HL-60/S4 treated with phorbol 12-myristate 13-acetate at 8.2 ng/mL for 4 days and 3 days (cell line): ENCODE measurements around the gene TSPAN11.

Experiments used
- in situ Hi-C: fragments of 300-500 bp; cut with MboI; formaldehyde crosslinking; loops from 2 replicates; pipeline ENCODE4 v1.15.0; 2022; ENCODE audit warnings: low sequenced_read_pairs

TSPAN11 gene

GRCh38 chr12:30959110-30959710, 32.7 kb downstream of the TSPAN11 start:
- in situ Hi-C loops = no loop called here

- in situ Hi-C loops = no loop called here
Observed at GRCh38 chr12:30959778-30960177, 33.2 kb downstream of the TSPAN11 start.

GRCh38 chr12:30961030-30961429, 34.5 kb downstream of the TSPAN11 start:
- in situ Hi-C loops = no loop called here

- in situ Hi-C loops = no loop called here
Observed at GRCh38 chr12:30962047-30962446, 35.5 kb downstream of the TSPAN11 start.

GRCh38 chr12:30963709-30964564, 37.4 kb downstream of the TSPAN11 start:
- in situ Hi-C loops = no loop called here

GRCh38 chr12:30964896-30965612, 38.5 kb downstream of the TSPAN11 start:
- in situ Hi-C loops = no loop called here

- in situ Hi-C loops = no loop called here
Observed at GRCh38 chr12:30965613-30965985, 39.1 kb downstream of the TSPAN11 start.

- in situ Hi-C loops = no loop called here
Observed at GRCh38 chr12:30967026-30967425, 40.5 kb downstream of the TSPAN11 start.

- in situ Hi-C loops = no loop called here
Observed at GRCh38 chr12:30968211-30968610, 41.7 kb downstream of the TSPAN11 start.

- in situ Hi-C loops = no loop called here
Observed at GRCh38 chr12:30969006-30969405, 42.5 kb downstream of the TSPAN11 start.

GRCh38 chr12:30969606-30970395, 43.3 kb downstream of the TSPAN11 start:
- in situ Hi-C loops = no loop called here

- in situ Hi-C loops = no loop called here
Observed at GRCh38 chr12:30970559-30971197, 44.1 kb downstream of the TSPAN11 start.

- in situ Hi-C loops = no loop called here
Observed at GRCh38 chr12:30972035-30972434, 45.5 kb downstream of the TSPAN11 start.

- in situ Hi-C loops = no loop called here
Observed at GRCh38 chr12:30973175-30973574, 46.6 kb downstream of the TSPAN11 start.

- in situ Hi-C loops = no loop called here
Observed at GRCh38 chr12:30973830-30974229, 47.3 kb downstream of the TSPAN11 start.

GRCh38 chr12:30974746-30975500, 48.4 kb downstream of the TSPAN11 start:
- in situ Hi-C loops = no loop called here

GRCh38 chr12:30975581-30975980, 49.0 kb downstream of the TSPAN11 start:
- in situ Hi-C loops = no loop called here

- in situ Hi-C loops = no loop called here
Observed at GRCh38 chr12:30976206-30976605, 49.7 kb downstream of the TSPAN11 start.

- in situ Hi-C loops = no loop called here
Observed at GRCh38 chr12:30977124-30977523, 50.6 kb downstream of the TSPAN11 start.
